NCI-H146 treated with DMSO at 0.1 percent for 48 hours (cell line): ENCODE measurements around the gene TNN.
A peak's percentile ranks its signal among the peaks of the same experiment; 100 is the strongest.

Experiments used
- DNase-seq: peaks from one replicate; lab custom pipeline; 2025; ENCODE audit not compliant: unreplicated experiment; lab: John Stamatoyannopoulos, UW

The TNN gene

GRCh38 chr1:175137369-175137768 is 69.7 kb downstream of the TNN start:
- no peak for DNase-seq

- DNase-seq: no peak
Observed at GRCh38 chr1:175138579-175138978, 70.9 kb downstream of the TNN start.

- no peak for DNase-seq
Observed at GRCh38 chr1:175145899-175146528, 78.4 kb downstream of the TNN start.

DNA sequence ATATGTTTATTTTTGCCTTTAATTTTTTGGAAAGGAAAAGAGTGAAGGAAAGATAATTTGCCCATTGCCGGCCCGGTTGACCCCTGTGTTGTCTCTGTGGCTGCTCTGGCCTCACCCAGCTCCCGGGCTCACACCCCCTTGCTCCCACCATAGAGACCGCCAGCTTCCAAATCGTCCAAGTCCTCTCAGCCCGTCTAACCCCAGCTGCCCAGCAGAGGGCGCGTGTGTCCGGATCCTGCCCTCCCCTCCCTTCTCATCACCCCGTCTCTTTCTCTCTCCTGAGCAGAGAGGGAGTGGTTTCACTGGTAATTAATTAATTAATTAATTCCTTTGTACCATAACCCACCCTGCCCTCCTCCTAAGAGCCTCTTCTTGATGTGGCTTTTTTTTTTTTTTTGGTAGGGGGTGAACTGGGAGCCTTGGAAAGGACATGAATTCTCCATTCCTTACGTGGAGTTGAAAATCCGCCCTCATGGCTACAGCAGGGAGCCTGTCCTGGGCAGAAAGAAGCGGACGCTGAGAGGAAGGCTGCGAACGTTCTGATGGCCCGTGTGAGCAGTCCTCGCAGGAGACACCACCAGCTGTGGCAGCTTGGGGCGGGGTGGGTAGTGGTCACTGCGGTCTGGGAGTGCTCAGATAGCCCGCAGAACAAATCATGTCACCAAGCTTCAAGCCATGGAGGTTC is 79.0 kb downstream of the TNN start:
- peak; percentile 23 for DNase-seq

DNA sequence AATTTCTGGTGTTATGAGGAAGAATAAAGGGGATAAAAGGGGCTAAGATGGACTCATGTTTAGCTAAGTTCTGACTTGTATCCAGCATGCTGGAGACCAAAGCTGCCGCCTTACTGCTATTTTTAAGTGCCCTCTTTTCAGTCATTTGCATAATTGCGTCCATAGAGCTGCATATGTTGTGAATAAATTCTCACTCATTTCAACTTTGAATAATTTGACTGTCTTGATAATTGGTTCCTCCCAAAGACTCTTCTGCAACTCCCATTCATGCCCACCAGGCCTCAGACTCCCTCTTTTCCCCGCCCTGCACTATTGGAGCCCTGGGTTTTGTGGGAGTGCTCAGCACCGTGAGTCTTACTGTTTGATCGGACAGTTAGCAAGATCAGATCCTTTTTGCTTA is 79.9 kb downstream of the TNN start:
- DNase-seq: no peak

DNA sequence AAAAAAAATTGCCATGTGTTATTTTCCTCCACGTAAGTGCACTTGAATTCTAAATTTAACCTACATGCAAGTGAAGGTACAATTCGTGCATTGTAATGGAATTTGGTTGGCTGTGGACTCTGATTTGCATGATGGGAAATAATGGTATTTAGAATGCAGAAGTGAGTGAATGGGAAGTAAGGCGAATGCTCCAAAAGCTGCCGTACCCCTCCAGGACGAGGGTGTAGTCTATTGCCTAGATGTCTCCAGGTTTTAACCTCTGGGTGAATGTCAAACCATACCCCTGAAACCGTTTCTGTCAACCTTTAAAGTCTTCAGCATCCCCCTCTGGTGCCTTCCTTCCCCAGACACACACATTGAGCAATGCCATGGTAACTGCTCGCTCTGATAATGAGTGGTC is 80.4 kb downstream of the TNN start:
- no peak for DNase-seq

- no peak for DNase-seq
Observed at GRCh38 chr1:175150596-175151319, 83.1 kb downstream of the TNN start.

DNA sequence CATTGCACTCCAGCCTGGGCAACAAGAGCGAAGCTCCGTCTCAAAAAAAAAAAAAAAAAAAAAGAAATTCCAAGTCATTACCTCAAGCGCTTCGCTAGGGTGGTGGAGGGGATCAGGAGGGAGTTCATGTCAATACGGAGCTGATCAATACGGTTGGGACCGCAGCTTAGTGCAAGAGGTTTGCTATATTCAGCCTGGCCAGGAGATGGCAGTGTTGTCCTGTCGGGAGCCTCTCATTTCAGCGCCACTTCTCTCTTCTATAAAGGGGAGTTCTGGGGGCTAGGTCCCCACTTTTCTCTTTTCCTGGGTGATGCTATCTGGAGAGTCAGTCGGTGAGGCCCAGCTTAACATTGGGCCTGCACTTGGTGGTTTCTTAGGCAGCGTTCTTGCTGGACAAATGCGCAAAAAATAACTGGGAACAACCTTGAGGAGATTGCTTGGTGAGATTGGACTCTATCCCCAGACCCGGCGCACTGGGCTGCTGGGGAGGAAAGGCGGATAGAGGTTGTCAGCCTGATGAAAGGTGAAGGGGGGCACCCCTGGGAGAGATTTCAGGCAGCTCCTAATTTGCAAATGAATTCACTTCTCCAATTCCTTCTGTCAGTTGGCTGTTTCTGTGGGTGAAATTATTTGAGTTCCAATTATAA is 84.5 kb downstream of the TNN start:
- peak; percentile 13 for DNase-seq

- DNase-seq: peak; percentile 19
Observed at GRCh38 chr1:175154629-175155472, 87.2 kb downstream of the TNN start.

GRCh38 chr1:175155473-175155856 is 87.8 kb downstream of the TNN start:
- DNase-seq: no peak

GRCh38 chr1:175155936-175156335 is 88.3 kb downstream of the TNN start:
- DNase-seq: no peak

GRCh38 chr1:175157200-175157599 is 89.6 kb downstream of the TNN start:
- no peak for DNase-seq

DNA sequence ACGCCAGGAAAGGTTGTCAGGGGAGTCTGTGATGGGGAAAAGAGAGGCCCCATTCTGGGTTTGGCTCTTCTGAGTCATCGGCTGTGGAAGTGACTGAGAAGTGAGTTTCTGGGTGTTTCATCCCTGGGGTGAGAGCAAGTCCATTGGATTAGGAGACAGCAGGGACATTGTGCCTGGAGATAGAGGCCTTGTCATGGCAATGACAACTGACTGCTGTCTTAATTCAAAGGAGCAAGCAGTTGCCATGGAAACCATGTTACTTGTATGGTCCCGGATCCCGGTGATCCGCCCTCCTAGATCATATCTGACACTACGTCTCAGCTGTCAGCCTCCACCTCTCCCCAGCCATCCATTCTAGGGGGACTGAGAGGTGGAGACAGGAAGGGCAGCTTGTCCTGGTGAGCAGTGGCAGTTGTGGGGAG is 90.5 kb downstream of the TNN start:
- DNase-seq: no peak

- DNase-seq: no peak
Observed at GRCh38 chr1:175162955-175163354, 95.3 kb downstream of the TNN start.

- no peak for DNase-seq
Observed at GRCh38 chr1:175163702-175164101, 96.1 kb downstream of the TNN start.

GRCh38 chr1:175164751-175165150 is 97.1 kb downstream of the TNN start:
- no peak for DNase-seq

GRCh38 chr1:175166746-175167145 is 99.1 kb downstream of the TNN start:
- no peak for DNase-seq

GRCh38 chr1:175167861-175168260 is 100.2 kb downstream of the TNN start:
- DNase-seq: no peak

DNA sequence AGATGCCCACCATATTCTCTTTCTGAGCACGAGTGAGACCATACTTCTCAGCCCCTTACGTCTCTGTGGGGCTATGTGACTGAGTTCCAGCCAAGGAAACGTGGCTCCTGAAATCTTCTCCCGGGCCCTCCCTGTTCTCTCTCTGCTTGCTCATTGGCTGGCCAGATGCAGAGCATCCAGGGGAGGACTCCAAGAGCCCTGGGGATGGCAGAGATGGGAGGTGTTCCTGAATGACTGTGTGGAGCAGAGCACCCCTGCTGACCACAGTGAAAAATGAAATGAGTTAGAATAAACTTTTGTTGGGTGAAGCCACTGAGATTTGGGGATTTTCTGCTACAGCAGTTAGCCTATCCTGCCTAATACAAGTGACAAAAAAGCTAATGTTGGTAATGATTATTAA is 101.1 kb downstream of the TNN start:
- DNase-seq: no peak

DNA sequence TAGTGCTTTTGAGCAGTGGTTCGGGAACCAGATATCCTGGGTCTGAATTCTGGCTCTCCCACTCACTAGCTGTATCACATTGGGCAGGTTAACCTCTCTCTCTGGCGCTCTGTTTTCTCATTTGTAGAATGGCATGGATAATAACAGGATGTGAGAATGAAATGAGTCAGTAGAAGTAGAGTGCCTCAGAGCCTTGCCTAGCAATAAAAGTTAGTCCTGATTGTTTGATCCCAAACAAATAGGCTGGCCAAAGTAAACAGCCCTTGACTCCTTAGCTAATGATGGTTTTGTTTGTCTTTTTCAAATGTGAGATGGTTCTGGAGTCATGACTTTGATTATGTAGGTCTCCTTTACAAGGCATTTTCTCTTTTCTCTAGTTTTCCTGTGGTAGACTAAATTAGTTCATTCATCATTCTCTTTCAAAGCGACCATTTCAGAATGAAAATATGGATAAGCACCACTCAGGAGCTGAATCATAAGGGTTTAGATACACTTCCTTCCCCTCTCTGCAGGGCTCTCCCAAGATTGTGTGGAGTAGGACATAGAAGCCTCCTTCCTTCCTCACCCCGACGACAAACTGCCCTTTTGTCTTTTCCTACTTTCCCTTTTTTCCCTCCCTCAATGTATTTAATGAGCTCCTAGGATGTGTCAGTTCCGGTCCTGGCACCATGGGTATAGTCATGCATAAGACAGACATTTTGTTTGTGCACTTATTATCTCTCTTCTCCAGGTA is 101.8 kb downstream of the TNN start:
- no peak for DNase-seq
